Right hindlimb (tissue), 1 donor: Measurements from ENCODE around the gene TBC1D19.
A peak's percentile ranks its signal among the peaks of the same experiment; 100 is the strongest.

Source experiments
- DNase-seq: peaks from one replicate; pipeline ENCODE4 v3.0.0-alpha.2; 2018

Gene TBC1D19

GRCh38 chr4:26784207-26784865 lies 200.5 kb downstream of the TBC1D19 start:
- no peak for DNase-seq

GRCh38 chr4:26785312-26785711 lies 201.4 kb downstream of the TBC1D19 start:
- DNase-seq, result no peak

DNA sequence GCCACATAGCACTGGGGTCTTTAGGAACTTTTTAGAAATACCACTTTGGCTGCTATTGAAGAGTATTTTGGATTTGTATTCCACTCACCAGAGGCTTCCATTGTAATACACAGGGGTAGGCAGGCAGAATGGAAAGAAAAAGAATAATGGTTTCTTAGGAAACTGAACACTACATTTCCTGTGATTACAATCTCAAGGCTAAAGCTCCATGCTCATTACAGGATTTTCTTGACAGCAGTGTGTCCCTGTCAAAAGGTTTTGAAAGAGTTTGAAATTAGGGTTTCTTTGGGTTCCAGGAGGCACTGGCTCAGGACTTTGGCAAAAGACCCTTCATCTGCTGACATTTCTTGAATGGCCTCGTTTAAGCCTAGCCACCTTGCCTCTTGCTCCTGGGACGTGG lies 201.9 kb downstream of the TBC1D19 start:
- DNase-seq, result no peak

GRCh38 chr4:26786916-26787315 lies 203.0 kb downstream of the TBC1D19 start:
- no peak for DNase-seq

DNA sequence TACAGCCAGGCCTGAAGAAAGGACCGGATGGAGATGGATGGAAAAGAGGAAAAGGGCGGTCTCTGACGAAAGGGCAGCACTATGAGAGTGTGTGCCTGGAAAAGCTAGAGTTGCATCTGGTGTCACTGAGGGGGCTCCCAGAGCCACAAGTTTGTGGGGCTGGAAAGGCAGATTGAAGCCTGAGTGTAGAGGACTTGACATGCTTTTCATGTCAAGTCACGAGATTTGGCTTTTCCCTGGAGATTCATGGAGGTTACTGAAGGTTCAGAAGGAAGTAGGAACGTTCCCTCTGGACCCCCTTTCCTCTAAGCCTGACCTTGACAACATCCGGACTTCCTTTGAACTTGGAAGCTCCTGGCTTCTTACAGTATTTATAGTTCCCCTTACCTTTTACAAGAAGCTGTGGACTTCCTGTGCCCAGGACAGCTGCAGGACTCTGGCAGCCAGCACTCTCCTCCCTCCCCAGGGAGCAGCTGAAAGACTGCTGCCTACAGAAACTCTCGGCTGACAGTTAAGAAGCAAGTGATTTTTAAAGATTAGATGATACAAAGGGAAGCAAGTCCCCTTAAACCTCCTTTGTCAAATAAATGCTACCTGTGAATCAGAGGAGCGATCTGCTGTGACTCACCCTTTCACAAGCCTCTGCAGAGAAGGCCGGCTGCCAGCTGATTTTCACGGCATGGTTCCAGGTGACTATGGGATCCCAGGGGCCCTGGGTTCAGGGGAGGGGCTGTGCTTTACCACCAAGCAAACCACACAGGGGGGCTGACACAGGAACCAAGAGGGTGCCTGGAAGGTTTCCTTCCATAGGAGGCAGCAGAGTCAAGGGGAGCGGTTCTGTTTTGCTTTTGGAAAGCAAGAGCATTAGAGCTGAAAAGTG lies 203.8 kb downstream of the TBC1D19 start:
- DNase-seq, result peak; percentile 70

DNA sequence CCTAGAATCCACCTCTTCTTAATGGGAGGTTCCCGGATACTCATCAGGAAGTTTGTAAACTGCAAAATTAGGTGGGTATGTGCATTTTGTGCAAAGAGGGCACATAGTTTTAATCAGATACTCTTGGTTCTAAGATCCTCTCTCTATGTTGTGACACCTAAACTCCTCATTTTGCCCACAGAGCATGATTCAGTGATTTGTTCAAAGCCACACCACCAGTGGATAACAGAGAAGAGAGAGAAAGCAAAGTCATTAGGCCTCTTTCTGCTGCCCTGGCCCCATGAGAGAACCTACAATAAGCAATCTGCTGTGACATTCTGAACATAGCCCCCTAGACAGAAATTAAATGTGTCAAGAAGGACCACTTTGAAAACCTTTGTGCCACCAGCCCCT lies 204.5 kb downstream of the TBC1D19 start:
- DNase-seq, result no peak

- no peak for DNase-seq
Observed at GRCh38 chr4:26789208-26789607, 205.3 kb downstream of the TBC1D19 start.

GRCh38 chr4:26791346-26791745 lies 207.5 kb downstream of the TBC1D19 start:
- no peak for DNase-seq

- DNase-seq, result no peak
Observed at GRCh38 chr4:26792639-26793038, 208.8 kb downstream of the TBC1D19 start.

- no peak for DNase-seq
Observed at GRCh38 chr4:26793735-26794134, 209.9 kb downstream of the TBC1D19 start.

DNA sequence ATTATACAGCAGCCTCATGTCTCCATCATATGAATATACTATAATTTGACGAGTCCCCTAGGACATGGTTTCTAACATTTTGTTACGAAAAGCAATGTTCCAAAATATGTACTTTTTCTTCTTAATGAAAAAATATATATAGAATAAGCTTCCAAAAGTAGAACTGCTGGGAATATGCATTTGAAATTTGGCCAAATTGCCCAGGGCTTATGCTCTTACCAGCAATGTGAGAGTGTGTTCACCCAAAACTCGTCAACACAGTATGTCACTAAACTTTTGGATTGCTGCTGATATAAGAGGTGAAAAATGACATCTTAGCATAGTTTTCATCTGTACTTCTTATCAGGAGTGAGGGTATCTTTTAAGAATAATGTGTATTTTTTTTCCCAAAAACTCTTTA lies 212.2 kb downstream of the TBC1D19 start:
- no peak for DNase-seq

DNA sequence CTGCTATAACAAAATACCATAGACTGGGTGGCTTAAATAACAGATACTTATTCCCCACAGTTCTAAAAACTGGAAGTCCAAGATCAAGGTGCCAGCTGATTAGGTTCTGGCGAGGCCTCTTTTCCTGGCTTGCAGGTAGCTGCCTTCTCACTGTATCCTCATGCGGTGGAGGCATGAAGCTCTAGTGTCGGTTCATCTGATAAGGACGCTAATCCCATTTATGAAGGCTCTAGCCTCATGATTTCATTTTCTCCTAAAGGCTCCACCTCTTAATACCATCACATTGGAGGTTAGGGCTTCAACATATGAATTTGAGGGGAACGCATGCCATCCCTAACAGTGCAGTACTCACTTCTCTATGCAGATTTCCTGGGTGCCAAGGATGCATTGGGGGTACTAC lies 218.9 kb downstream of the TBC1D19 start:
- DNase-seq, result no peak

- DNase-seq, result peak; percentile 84
Observed at GRCh38 chr4:26803211-26803861, 219.5 kb downstream of the TBC1D19 start.

- no peak for DNase-seq
Observed at GRCh38 chr4:26804451-26804850, 220.6 kb downstream of the TBC1D19 start.

- DNase-seq, result no peak
Observed at GRCh38 chr4:26804925-26805324, 221.0 kb downstream of the TBC1D19 start.
